NB4 (cell line): ENCODE data around the gene MYO18A.

Experiments used
- POLR2A ChIP-seq: IDR thresholded peaks from 2 replicates; pipeline ENCODE4 v1.6.1; 2011; ENCODE audit warnings: mild to moderate bottlenecking; ENCODE audit not compliant: insufficient read length; ENCODE audit errors: extremely low read depth
- TF ChIP-seq, protein P1 (sequence below): IDR thresholded peaks from one replicate; pipeline ENCODE4 v1.5.1; 2012; ENCODE audit warnings: low read depth, low read length

DNA sequence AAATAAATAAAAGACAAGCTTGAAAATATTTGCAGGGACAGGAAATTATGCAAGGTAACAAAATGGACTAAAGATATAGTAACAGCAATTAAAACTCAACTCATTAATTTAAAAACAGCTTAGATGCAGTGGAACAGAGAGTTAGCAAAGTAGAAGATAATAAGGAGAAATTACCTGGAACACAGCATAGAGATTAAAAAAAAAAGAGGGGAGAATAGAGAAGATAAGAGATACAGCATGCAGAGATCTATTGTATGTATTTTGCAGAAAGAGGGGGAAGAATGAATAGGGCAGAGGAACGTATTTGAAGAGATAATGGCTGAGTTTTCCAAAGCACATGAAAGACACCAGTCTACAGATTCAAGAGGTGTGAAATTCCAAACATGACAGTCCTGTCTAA lies 145.7 kb downstream of the MYO18A start:
- no peak for TF ChIP-seq POLR2A
- TF ChIP-seq, protein P1, sequence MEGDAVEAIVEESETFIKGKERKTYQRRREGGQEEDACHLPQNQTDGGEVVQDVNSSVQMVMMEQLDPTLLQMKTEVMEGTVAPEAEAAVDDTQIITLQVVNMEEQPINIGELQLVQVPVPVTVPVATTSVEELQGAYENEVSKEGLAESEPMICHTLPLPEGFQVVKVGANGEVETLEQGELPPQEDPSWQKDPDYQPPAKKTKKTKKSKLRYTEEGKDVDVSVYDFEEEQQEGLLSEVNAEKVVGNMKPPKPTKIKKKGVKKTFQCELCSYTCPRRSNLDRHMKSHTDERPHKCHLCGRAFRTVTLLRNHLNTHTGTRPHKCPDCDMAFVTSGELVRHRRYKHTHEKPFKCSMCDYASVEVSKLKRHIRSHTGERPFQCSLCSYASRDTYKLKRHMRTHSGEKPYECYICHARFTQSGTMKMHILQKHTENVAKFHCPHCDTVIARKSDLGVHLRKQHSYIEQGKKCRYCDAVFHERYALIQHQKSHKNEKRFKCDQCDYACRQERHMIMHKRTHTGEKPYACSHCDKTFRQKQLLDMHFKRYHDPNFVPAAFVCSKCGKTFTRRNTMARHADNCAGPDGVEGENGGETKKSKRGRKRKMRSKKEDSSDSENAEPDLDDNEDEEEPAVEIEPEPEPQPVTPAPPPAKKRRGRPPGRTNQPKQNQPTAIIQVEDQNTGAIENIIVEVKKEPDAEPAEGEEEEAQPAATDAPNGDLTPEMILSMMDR, result no peak
